Thymus (tissue), 11 donors: ENCODE data around the gene KLC1. TPM values are rescaled to one million over a fixed set of nuclear protein-coding genes. Genes with fewer than 3 reads are reported as not detected.

Source experiments
- DNase-seq, 9 donors: peaks; one replicate each; pipeline ENCODE4 v3.0.0-alpha.2; 2013; ENCODE audit warnings: low spot score in 9 of 9, low read depth in 6 of 9, missing footprints in 1 of 9
- H3K27ac ChIP-seq, 2 donors: one replicate each; pipeline ENCODE4 v1.5.1; 2013; ENCODE audit warnings: control low read depth in 1 of 2, low read depth in 1 of 2, low read length in 1 of 2, mild to moderate bottlenecking in 1 of 2, moderate library complexity in 1 of 2
- H3K27me3 ChIP-seq, 2 donors: one replicate each; pipeline ENCODE4 v1.5.1; 2013; ENCODE audit warnings: low read length in 1 of 2; ENCODE audit not compliant: control insufficient read depth in 2 of 2, insufficient read depth in 1 of 2
- H3K36me3 ChIP-seq, 2 donors: one replicate each; pipeline ENCODE4 v1.5.1; 2013; ENCODE audit warnings: low read length in 1 of 2, mild to moderate bottlenecking in 1 of 2, moderate library complexity in 1 of 2; ENCODE audit not compliant: control insufficient read depth in 2 of 2, insufficient read depth in 2 of 2
- H3K4me1 ChIP-seq, 2 donors: one replicate each; pipeline ENCODE4 v1.5.1; 2013; ENCODE audit warnings: low read length in 2 of 2; ENCODE audit not compliant: control insufficient read depth in 2 of 2, insufficient read depth in 2 of 2
- H3K4me3 ChIP-seq, 2 donors: one replicate each; pipeline ENCODE4 v1.5.1; 2013; ENCODE audit warnings: low read length in 2 of 2, control low read depth in 1 of 2, mild to moderate bottlenecking in 1 of 2
- H3K9me3 ChIP-seq, 2 donors: one replicate each; pipeline ENCODE4 v1.5.1; 2013; ENCODE audit warnings: low read length in 1 of 2, mild to moderate bottlenecking in 1 of 2; ENCODE audit not compliant: control insufficient read depth in 2 of 2, insufficient read depth in 1 of 2
- WGBS: extraction: QIAGEN DNeasy Blood & Tissue Kit; methylation state at CpG from one replicate; pipeline ENCODE4 v1.1.7; 2013; 5-methylcytosine and 5-hydroxymethylcytosine counted together
- polyA plus RNA-seq: library from polyadenylated mRNA; stranded (reverse); fragments of 200-250 nt; gene quantifications from one replicate; pipeline ENCODE4 v1.2.3, GENCODE V29; 2013
- total RNA-seq: library from RNA; stranded (reverse); fragments of 120-200 nt; gene quantifications from one replicate; pipeline ENCODE4 v1.2.4, GENCODE V29; 2013
- donor health status: healthy.

Gene KLC1
- total and polyA plus RNA-seq, 2 donors = 60.1 to 121 TPM

GRCh38 chr14:103679351-103679750 lies 50.3 kb downstream of the KLC1 start:
- 56% methylated on average over 13 of the region's 13 CpGs for WGBS
- Histone ChIP-seq H3K27ac (no peak overlapping the region), H3K9me3 (no peaks in the 10 kb centered on the region), H3K4me3 (no peak overlapping the region), H3K4me1 (no peaks in the 10 kb centered on the region), H3K27me3 (no peaks in the 10 kb centered on the region), H3K36me3 (peaks cover 77 to 80% of the 10 kb centered on the region in 2 donors)
- peak in 3 of 9 donors; percentile 23 to 56 (median 52) for DNase-seq

DNA sequence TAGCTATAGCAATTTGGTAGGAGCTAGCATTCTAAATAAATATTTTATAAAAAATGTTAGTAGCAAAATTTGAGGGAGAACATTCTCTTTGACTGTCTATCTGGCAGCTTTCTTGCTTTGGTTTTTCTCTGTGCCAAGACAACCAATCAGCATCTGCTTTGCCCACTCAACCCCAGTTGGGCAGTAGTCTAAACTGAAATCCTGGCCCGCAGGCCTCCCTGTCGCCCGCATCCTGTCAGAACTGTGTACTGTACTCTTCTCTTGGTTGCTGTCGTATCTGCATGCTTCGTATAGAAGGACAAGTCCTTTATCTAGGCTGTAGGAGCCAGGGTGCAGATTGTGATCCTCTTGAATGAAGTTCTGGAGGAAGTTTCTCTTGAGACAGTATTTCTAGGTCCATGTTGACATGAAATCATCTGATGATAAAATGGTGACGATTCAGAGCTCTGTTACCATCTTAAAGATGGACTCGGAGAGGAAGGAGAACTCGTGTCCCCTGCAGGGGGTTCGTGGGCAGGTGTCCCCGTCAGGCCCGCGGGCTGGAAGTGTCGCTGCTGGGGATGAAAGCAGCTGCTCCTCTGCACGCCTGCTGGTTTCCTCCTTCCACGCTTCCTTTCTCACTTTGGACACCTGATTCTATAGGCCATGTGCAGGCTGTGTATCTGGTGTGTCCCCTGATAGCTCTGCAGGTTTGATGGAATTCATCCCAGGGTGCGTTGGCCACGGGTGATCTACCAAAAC lies 51.6 kb downstream of the KLC1 start:
- Histone ChIP-seq H3K27ac (no peak overlapping the region), H3K36me3 (peaks cover 74 to 79% of the 10 kb centered on the region in 2 donors), H3K4me1 (no peaks in the 10 kb centered on the region), H3K4me3 (no peak overlapping the region), H3K27me3 (no peaks in the 10 kb centered on the region), H3K9me3 (no peaks in the 10 kb centered on the region)
- WGBS = 98% methylated on average over 17 of the region's 17 CpGs
- DNase-seq = no peak

- Histone ChIP-seq H3K36me3 (peaks cover 69 to 86% of the 10 kb centered on the region in 2 donors), H3K4me3 (no peak overlapping the region), H3K9me3 (no peaks in the 10 kb centered on the region), H3K27ac (no peak overlapping the region), H3K27me3 (no peaks in the 10 kb centered on the region), H3K4me1 (no peaks in the 10 kb centered on the region)
- WGBS = 91% methylated on average over 15 of the region's 15 CpGs
- no peak for DNase-seq
Measured at GRCh38 chr14:103683139-103683538, 54.1 kb downstream of the KLC1 start.

DNA sequence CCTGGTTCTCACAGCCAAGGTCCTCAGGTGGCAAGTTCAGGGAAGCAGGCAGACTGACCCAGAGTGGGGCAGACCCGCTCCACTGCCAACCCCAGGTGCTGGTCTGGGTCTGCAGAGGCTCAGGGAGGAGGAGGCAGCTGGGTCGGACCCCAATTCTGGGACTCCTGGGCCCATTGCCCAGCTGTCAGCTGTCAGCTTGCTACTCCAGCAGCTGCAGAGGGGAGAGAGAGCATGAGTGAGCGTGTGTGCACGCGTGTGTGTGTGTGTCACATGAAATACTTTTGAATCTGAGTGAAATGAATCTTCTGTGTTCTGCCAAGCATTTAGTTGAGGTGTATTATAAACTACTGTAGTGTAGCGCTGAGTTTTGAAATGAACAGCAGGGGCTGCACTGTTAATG lies 55.5 kb downstream of the KLC1 start:
- Histone ChIP-seq H3K4me1 (no peaks in the 10 kb centered on the region), H3K9me3 (no peaks in the 10 kb centered on the region), H3K4me3 (no peak overlapping the region), H3K27me3 (no peaks in the 10 kb centered on the region), H3K36me3 (peaks cover 70 to 85% of the 10 kb centered on the region in 2 donors), H3K27ac (no peak overlapping the region)
- no peak for DNase-seq
- WGBS = 92% methylated on average over 6 of the region's 6 CpGs

DNA sequence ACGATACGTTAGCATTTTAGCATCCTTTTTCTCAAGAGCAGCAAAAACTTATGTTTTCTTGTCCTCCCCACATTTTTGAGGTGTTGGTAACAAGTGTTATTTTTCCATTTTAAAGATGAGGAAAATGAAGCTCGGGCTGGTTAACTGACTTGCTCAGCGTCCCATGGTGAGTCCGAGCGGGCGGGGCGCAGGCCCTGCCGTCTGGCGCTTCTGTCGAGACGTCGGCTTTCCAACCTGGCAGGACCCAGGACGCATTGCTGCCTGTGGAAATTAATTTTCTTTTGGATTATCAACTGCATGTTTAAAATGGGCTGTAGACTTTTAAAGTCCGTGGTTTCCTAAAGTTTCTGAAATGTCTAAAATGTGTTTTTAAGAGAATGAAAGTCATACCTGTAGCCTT lies 55.9 kb downstream of the KLC1 start:
- Histone ChIP-seq H3K4me3 (no peak overlapping the region), H3K27ac (no peak overlapping the region), H3K4me1 (no peaks in the 10 kb centered on the region), H3K36me3 (peaks cover 66 to 83% of the 10 kb centered on the region in 2 donors), H3K27me3 (no peaks in the 10 kb centered on the region), H3K9me3 (no peaks in the 10 kb centered on the region)
- WGBS = 94% methylated on average over 15 of the region's 15 CpGs
- no peak for DNase-seq

- Histone ChIP-seq H3K4me1 (no peaks in the 10 kb centered on the region), H3K27ac (no peak overlapping the region), H3K36me3 (peaks cover 65 to 81% of the 10 kb centered on the region in 2 donors), H3K9me3 (no peaks in the 10 kb centered on the region), H3K27me3 (no peaks in the 10 kb centered on the region), H3K4me3 (no peak overlapping the region)
- no peak for DNase-seq
- WGBS = 97% methylated on average over 23 of the region's 23 CpGs
Measured at GRCh38 chr14:103685276-103686211, 56.5 kb downstream of the KLC1 start.

DNA sequence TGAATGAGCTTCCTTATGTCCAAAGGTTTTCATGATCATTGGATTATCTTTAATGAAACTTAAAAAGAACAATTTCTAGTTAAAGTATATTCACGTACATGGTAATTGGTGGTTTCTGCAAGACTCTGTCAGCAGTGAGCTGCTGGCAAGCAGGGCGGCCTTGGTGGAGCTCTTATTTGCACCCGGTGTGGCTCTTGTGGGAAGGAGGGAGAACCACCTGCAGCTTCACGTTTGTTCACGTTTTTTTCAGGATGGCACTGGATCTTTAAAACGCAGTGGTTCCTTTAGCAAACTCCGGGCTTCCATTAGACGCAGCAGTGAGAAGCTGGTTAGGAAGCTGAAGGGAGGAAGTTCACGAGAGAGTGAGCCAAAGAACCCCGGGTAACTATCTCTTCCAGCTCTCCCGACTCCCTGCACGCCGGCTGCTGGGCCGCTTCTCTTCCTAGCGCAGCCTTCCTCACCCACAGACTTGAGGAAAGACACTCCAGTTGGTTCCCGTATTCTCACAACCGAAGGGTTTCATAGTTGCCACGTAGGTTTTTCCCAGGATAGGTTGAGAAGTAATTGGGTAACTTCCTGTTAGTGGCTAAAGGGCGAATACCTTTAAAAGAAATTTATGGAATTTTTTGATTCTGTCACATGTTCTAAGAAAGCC lies 57.9 kb downstream of the KLC1 start:
- WGBS = 96% methylated on average over 19 of the region's 19 CpGs
- no peaks in the 10 kb centered on the region for H3K27me3 ChIP-seq
- no peaks in the 10 kb centered on the region for H3K9me3 ChIP-seq
- no peak overlapping the region for H3K4me3 ChIP-seq
- peaks cover 56 to 70% of the 10 kb centered on the region in 2 donors for H3K36me3 ChIP-seq
- DNase-seq = no peak
- H3K27ac ChIP-seq = no peak overlapping the region
- H3K4me1 ChIP-seq = no peaks in the 10 kb centered on the region

DNA sequence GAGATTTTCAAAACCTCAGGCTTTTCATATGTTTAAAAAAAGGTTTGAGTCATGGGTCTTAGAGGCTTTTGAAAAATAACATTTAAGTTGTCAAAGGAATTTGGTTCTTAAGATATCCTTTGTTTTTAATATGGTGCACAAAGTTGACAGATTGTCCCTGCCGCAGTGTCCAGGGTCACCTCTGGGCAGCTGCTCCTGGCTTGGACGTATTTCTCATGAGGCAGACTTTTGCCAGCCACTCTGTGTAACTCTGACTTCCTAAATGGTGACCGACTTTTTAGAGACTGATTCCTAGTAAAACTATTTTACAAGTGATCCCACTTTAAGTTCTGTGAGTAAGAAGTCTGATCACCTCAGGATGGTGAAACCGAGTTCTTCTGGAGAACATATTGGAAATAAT lies 58.7 kb downstream of the KLC1 start:
- H3K27ac ChIP-seq = no peak overlapping the region
- no peaks in the 10 kb centered on the region for H3K9me3 ChIP-seq
- no peaks in the 10 kb centered on the region for H3K27me3 ChIP-seq
- H3K4me1 ChIP-seq = no peaks in the 10 kb centered on the region
- H3K36me3 ChIP-seq = peaks cover 59 to 74% of the 10 kb centered on the region in 2 donors
- H3K4me3 ChIP-seq = no peak overlapping the region
- DNase-seq = no peak
- 98% methylated on average over 4 of the region's 4 CpGs for WGBS

DNA sequence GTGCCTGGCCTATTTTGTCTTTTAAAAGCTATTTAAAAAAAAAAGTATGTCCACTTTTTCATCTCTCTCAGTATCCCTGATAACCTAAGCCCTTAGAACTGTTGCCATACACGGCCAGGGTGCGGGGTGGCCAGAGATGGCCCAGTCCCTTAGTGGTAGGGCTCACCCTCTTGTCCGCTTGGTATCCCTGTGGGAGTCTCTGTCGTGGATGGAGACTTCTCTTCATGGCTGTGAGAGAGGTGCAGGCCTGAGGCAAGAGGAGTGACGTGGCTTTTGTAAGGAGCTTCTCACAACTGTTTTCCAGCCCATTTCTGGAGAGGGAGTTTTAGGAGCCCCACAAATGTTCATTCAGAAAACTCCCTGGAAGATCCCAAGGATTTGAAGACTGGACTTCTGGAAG lies 59.4 kb downstream of the KLC1 start:
- peaks cover 59 to 74% of the 10 kb centered on the region in 2 donors for H3K36me3 ChIP-seq
- no peak overlapping the region for H3K27ac ChIP-seq
- DNase-seq = no peak
- no peak overlapping the region for H3K4me3 ChIP-seq
- H3K9me3 ChIP-seq = no peaks in the 10 kb centered on the region
- H3K4me1 ChIP-seq = no peaks in the 10 kb centered on the region
- 99% methylated on average over 5 of the region's 5 CpGs for WGBS
- no peaks in the 10 kb centered on the region for H3K27me3 ChIP-seq
